Glomerular visceral epithelial cell (primary cell): ENCODE data around the gene KSR1.
A peak's percentile ranks its signal among the peaks of the same experiment; 100 is the strongest.

Experiments used
- DNase-seq: peaks from one replicate; pipeline ENCODE4 v3.0.0-alpha.2; 2016; ENCODE audit errors: extremely low spot score

KSR1 gene

DNA sequence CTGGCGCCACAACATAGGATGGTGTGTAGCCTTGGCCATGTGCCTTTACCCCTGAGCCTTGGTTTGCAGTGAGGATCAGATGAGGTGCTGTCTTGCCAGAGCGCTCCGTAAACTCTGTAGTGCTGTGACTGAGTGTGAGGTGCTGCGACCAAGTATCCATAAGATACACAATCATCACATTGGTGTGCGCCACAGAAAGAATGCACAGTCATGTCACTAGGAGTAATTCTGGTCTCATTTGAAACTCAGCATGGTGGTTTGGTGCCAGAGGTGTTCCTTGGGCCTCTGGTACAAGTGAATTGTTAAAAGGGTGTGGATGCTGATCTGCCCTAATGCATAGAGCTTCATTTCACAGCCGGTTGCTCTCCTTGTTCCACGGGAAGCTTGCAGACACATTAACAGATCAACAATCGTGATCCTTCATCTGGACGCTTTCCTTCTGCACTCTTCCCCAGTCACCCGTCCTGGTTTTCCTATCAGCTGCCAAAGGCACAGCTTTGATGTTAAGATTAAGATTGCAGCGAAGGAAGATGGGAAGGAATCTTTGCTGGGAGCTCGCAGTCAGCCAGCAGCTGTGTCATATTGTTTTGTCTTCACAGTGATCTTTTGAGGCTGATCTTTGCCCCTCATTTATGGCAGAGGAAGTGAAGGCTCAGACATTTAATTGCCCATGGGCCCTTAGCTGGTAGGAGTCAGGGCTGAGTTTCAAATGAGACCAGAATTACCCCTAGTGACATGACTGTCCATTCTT, 79.1 kb downstream of the KSR1 start:
- DNase-seq = no peak

DNA sequence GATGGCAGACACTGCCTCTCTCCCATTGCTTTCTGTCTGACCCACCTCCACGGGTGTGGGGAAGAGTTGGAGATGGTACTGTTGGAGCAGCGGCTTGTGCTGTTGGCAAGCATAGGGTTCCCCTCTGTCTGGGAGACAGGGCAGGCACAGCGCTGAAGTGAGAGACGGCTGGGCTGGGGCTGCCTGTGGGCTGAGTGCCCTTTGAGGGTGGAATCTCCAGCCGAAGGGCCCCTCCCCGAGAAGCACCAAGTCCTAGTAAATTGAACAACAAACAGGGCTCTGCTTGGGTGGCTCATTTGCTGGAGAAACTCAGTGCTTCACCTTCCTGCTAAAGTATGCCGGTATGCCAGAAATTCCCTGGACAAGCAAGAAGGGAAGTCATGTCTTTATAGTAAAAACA, 79.7 kb downstream of the KSR1 start:
- no peak for DNase-seq

DNA sequence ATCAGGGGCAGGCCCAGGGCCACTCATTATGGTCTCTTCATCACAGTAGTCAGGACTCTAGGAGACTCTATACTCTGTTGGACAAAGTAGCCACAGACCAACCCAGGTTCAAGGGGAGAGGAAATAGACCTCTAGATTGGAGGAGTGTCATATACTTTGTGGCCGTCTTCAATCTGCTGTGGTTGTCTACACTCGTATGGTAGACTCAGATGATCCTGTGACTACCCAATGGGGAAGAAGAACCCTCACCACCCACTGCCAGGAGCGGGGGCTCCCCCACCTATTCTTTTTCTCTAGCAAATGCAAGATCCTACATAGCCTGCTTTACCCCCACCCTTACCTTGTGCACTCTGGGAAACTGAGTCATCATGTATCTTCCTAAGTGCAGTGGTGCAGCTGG, 80.5 kb downstream of the KSR1 start:
- no peak for DNase-seq

DNA sequence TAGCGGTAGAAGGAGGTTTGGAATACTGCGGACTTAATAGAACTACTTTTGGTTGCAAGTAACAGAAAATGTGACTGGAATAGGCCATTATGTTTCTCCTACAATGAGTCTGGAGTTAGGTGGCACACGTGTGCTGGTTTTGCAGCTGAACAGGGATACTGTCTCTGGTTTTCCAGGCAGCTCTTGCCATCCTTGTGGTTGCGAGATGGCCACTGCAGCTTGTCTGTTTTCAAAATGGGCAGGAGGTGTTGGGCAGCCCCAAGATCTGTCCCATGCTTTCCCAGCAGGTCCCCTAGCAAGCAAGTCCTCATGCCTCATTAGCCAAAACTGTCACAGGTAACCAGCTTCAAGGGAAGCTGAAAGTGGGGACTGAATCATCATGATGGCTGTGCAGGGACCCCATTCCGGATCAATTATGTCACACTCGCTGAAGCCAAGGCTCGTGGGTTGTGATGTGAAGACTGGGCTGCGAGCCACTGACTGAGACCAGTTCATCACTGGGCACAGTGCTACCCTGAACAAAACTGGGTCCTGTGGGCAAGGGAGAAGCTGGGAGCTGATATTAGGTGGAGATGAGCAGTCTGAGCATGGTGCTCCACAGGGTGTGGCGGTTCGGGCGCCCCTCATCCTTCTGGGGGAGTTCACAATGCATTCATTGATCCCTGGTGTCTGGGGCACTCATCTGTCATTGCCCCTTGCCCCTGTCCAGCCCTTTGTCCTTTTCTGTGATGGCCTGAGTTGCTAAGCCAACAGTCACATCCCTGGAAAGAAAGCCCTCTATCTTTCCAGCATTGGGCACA, 82.1 kb downstream of the KSR1 start:
- no peak for DNase-seq

DNA sequence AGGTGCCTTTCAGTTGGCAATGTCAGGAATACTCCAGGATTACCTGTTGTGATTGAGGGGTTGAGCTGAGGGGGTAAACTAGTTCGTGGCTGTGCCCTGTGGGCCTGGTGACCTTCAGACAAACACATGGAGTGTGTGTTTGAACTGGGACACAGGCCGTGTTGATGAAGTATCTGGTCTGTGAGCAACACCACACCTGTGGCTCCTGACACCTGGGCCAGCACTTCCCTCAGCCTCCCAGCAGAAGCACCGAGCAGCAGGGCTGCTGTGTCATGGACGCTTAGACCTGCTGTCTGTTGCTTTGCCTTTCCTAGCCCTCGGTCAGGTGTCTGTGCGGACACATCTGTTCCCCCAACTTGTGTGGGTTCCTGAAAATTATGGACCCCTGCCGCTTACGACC, 82.9 kb downstream of the KSR1 start:
- DNase-seq = no peak

DNA sequence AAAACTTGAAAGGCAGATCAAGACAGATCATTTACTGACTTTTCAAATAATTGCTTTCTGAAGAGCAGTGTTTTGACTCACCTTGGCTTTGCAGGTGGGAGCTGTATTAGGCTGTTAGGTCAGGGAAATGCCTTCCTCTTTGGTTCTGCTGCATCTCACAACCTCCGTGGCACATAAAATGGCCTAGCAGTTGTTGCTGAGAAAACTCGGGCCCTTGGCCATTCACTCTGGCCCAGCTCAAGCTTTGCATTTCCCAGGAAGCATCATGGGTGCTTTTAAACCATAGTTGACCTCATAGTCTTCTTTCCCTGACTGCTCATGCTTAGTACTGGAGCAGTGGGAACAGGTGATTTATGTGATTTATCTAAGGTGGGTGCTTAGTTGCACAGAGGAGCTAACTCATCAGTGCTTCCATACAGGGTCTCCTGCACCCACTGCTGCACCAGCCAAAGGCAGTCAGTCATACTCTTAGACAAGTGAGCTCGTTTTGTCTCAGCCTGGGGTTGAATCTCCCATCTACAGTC, 83.6 kb downstream of the KSR1 start:
- DNase-seq = no peak

DNA sequence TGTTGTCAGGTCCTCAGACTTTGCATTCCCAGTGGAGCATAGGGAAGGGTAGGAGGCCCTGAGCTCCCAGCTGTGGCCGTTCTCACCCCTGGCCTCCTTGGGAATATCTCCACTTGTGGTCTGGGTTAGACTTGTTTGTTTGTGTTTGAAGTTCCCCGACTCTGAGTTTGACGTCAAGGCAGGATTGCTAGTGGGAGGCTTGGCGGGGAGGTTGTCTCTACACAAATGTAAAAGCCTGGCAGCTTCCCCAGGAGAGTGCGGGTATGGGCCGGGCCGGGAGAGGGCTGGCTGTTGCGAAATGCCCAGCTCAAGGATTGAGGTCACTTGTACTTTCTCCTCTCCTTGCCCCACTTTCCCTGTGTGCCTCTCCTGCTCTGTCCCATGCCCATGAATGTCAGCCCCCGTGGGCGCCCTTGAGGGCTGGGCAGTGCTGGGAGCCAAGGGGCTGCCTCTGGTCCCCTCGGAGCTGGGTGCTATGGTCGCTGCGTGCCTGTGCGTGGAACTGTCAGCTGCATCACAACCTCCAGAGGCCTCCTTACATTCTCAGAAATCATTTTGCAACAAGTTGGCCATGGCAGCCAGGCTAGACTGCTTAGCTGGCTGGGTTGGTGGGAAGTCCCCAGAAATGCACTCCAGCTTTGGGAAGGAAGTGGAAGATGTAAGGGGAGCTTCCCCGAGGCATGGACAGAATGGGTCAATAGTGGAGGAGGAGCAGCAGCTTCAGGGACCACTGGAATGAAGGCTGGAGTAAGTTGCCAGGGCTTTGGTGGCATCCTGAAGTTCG, 84.3 kb downstream of the KSR1 start:
- peak; percentile 93 for DNase-seq

DNA sequence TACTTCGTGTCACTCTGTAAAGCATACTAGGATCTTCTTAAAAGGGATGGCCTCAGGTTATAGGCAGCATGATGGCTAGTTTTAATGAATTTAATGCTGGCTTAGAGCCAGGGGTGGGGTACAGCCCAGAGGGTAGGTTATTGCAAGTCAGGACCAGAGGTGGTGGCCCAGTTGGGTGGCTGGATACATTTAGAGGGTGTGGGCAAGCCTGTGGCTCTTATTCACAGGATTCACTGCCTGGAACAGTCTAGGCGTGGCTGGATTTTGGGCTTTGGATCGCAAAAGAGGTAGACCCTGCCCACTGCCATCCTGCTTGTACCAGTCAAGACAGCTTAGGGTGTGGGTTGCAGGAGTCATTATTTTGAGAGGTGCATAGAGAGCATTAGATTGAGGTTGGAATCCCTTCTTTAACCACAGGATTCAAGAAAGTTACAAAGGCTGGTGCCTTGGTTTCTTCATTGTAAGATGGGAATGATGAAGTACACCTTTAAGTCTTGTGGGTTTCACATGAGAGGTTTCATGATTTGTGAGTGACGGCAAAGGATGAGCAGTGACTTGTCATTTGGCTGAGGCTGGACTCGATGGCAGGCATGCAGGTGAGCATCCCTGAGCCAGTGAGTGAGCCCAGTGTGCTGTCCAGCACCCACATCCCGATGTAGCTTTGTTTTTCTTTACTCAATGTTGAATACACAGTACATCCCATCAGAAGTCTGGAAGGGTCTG, 85.2 kb downstream of the KSR1 start:
- DNase-seq = no peak

DNA sequence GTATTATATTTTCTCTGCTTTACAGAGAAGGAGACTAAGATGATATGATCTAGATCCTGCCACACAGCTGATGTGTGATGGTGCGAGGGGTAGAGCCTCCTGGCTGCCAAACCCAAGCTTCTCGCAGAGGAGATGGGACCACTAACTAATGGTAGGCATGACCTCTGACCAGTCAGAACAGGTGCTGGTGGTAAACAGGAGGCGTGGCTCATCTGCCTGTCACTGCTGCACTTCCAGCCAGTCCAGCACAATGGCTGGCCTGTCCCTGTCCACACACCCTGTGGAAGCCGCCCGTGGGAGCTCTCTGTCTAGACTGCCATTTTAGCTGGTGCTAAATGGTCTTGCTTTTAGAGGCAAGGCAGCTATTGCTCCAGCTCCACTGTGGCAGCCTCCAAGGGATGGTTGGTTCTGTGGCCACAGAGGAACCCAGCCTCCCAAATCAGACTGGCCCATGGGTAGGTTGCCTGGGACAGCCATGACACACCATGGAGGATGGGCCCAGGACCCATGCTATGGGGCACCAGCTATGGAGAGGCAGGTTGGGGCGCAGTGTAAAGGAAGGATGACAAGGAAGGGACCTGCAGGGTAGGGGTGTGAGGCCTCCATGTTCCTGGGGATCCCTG, 86.7 kb downstream of the KSR1 start:
- no peak for DNase-seq

DNA sequence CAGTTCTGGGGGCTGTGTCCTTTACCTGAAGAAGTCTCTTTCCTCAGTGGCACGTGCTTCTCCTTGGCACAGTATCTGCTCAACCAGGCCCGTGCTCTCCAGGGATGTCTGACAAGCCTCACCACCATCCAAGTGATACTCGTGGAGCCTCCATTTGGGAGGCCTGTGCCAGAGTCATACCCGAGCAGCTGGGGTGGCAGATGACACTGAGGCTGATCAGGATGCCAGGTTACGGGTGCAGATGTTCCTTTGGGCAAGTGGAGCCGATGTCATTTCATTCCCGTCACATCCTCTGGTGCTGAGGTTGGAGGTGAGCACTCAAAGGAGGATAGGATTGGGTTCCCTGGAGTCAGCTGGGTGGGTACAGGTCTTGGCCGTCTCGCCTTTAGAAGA, 87.2 kb downstream of the KSR1 start:
- DNase-seq = no peak

DNA sequence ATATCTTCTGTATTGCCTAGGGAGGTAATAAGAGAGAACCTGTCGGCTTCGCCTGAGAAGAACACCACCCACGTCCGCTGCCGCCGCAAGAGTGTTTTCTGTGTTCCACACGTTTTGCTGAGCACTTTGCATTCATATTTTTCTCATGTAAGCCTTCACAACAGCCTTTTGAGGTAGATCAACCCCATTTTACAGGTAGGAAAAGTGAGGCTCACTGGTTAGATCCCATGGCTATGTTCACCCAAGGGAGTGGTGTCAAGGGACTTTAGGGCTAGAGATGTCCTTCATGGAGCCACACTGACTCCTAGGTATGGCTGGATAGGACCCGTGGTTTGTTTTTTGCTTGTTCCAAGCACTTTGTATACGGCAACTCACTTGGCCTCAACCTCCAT, 87.7 kb downstream of the KSR1 start:
- DNase-seq = no peak

DNA sequence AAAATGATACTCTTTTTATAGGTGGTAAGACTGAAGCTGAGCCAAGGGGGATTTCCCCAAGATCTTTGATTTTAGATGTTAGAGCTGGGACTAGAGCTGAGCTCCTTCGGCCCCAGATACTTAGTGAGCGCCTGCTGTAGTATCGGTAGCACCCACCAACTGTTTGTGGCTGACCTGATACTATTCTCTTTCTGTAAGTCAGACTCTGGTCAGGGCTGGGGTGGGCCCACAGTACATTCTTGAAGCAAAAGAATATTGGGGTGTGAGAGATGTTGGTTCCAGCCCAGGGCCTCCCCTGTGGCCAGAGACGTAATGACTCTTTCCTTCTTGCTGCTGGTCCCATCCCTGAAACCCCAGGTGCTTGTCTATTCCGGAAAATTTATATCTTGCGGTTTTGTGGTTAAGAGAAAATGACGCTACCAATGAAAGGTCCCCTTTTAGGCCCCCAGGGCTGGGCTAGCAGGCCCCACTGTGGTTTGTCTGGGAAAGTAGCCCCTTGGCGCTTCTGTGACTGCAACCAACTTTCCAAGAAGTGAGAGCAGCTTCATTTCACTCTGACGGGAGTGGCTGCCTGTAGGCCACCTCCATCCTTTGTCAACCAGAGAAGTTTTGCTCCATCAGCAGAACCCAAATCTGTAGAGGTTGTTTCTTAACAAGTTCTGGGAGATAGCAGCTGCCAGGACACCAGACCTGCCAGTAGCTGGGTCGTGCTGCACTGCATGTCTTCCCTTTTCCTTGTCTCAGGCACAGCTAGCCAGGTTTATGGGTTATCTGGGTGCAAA, 88.3 kb downstream of the KSR1 start:
- peak; percentile 94 for DNase-seq

DNA sequence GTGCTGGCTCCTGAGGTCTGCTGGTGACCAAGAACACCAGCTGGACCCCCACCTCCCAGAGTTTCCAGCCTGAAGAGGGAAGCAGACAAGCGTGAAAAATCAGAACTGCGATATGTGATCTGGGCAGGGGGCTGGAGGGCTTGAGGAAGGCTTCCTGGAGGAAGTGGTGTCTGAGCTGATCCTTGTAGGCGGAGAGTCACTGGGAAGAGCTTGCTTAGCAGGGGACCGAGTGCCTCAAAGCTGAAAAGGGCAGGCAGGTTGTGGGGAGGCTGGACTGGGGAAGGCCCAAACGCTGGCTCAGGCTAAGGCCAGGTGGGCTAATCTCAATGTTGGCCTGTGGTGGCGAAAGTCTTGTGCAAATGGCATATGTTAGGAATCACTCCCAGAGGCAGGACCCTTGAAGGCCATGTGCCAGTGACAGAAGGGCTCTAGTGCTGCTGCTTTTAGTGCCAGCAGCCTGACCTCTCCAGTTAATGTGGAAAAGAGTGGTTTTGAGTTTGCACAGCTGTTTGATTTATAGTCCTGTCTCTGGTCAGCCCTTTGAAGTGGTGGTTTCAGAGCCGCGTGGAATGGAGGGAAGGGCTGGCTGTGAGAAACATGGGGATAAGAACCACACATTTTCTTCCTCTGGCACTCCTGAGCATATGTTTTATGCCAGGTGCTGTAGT, 89.4 kb downstream of the KSR1 start:
- DNase-seq = peak; percentile 86

DNA sequence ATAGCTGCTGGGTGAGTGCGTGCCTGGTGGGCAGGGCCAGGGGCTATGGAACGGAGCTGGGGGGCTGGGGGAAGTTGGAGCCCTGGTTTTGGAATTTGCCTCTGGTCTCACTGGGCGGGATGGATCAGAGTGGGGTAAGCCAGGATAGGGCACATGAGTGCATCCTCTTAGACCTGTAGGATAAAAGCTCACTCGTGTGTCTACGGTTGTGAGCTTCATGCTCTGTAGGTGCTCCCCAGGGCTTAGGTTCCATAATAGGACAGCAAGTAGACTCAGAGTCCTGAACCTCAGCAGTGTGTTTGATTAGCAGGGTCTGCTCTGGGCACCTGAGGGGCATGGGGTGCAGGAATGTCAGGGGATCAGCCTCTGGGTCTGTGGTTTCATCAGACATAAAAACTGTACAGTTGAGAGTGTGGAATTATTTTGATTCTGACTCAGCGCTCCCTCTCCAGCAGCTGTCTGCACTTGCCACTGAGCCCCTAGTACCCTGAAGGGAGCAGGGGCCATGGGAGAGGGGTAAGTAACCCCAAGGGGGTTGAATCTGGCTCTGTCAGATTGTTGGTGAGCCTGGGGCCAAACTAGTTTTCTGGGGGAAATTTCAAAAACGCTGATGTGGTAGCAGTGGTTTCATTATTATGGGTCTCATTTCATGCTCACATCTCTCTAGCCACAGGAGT, 90.5 kb downstream of the KSR1 start:
- DNase-seq = peak; percentile 58

DNA sequence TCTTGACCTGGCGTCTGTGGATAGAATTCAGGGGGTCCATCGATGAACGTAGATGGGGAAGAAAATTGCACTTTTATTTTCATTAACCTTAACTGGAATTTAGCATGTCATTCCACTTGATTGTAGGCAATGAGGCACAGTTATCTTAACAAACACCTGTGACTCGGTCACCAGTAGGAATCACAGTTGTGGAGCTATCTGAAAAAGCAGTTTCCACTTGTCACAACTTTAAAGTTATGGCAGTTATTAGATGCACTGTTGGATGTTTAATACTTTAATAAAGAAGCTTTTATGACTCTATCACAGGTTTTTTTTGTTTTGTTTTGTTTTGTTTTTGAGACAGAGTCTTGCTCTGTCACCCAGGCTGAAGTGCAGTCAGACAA, 91.0 kb downstream of the KSR1 start:
- DNase-seq = no peak

DNA sequence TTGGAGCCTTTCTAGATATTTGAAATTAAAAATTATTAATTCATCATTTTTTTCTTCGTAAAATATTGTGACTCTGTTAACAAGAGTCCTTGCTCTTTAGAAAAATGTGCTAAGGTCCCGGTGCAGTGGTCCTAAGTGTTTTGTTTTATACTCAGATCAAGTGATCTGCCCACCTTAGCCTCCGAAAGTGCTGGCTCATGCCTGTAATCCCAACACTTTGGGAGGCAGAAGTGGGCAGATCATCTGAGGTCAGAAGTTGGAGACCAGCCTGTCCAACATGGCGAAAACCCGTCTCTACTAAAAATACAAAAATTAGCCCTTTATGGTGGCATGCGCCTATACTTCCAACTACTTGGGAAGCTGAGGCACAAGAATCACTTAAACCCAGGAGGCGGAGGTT, 92.1 kb downstream of the KSR1 start:
- DNase-seq = no peak

DNA sequence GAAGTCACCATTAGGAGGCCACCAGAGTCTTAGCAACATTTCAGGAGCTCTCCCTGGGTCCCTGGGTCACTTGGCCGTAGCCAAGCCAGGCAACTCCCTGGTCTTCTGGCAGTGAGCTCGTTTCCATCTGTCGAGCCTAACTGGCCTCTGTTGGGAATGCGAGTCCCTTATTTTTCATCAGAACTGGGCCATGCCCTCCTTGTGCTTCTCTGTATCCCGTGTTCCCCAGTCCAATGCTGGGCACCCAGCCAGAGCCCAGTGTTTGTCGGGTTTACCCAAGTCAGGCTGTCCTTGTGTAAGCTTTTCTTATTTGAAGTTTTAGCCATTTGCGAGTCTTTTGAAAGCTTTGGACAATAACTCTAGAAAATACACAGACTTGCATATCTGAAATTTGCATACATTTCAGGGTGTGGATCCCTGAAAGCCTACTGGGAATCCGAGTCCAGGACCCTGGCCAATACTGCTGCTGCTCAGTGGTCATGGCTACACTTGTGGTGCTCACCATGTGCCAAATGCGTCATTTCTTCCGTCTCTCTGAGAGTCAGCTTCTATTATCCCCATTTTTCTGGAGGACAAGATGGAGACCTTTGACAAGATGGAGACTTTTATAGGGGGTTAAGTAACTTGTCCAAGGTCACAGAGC, 93.1 kb downstream of the KSR1 start:
- no peak for DNase-seq

DNA sequence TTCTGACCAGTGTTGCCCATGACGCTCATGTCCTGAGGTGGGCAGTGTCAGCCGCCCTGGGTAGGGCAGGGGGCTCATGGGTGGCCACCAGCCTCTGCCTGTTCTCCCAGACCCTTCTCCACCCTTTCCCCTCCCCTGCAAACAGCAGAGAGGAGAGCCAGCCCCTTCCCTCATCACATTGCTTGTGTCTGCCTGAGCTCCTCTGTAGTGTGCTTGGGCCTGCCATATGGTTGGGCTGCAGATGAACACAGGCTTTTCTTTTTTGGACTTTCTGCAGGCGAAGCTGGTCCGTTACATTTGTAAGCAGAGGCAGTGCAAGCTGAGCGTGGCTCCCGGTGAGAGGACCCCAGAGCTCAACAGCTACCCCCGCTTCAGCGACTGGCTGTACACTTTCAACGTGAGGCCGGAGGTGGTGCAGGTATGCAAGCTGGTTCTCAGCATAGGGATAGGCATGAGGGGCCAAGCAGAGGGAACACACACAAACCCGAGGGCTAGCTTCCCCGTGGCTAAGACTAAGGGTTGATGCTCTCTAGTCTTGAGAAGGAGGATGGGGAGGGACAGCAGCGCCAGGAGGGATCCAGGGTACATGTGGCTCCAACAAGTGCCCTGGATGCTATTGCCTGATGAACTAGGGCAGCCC, 94.2 kb downstream of the KSR1 start:
- no peak for DNase-seq
